WTC11 (cell line): ENCODE measurements around the gene SYNDIG1. TPM values are rescaled to one million over a fixed set of nuclear protein-coding genes. Genes with fewer than 3 reads are reported as not detected.

ENCODE experiments used
- ATAC-seq: fragments of 200-7000 bp; cut with Tn5 transposase; 2 replicates; pipeline ENCODE4 v1.10.0; 2021; ENCODE audit warnings: mild to moderate bottlenecking, moderate library complexity
- CTCF ChIA-PET: fragments of 300-600 bp; sonication (Branson Sonifier 250); formaldehyde crosslinking; loops from one replicate; lab custom pipeline; 2021; ENCODE audit warnings: antibody characterized with exemption; lab: Charles Lee
- POLR2A ChIA-PET: fragments of 350-600 bp; sonication (Branson Sonifier 250); formaldehyde crosslinking; loops from one replicate; lab custom pipeline; 2021; ENCODE audit warnings: antibody characterized with exemption; lab: Charles Lee
- DNase-seq: peaks from one replicate; pipeline ENCODE4 v3.0.0; 2021; ENCODE audit warnings: low spot score
- H3K27ac Mint-ChIP-seq: 2 replicates; pipeline ENCODE4 v1.8.0; 2021; ENCODE audit warnings: mixed read lengths
- H3K27me3 Mint-ChIP-seq: 2 replicates; pipeline ENCODE4 v1.8.0; 2021; ENCODE audit warnings: low read depth, mild to moderate bottlenecking, moderate library complexity, mixed read lengths
- H3K36me3 Mint-ChIP-seq: 2 replicates; pipeline ENCODE4 v1.8.0; 2021; ENCODE audit warnings: mixed read lengths
- H3K4me1 Mint-ChIP-seq: 2 replicates; pipeline ENCODE4 v1.8.0; 2022; ENCODE audit warnings: mixed read lengths
- H3K4me3 Mint-ChIP-seq: 2 replicates; pipeline ENCODE4 v1.8.0; 2021; ENCODE audit warnings: mild to moderate bottlenecking, moderate library complexity, mixed read lengths
- H3K9me3 Mint-ChIP-seq: 2 replicates; pipeline ENCODE4 v1.8.0; 2021; ENCODE audit warnings: mixed read lengths
- CBFB ChIP-seq: sonication (generic); formaldehyde crosslinking; IDR thresholded peaks from 2 replicates; pipeline ENCODE4 v1.8.1; 2022; ENCODE audit warnings: mild to moderate bottlenecking, low read depth, missing genetic modification reagents
- E2F4 ChIP-seq: sonication (generic); formaldehyde crosslinking; IDR thresholded peaks from 2 replicates; pipeline ENCODE4 v1.8.1; 2022; ENCODE audit warnings: low read depth, mild to moderate bottlenecking, moderate library complexity, missing genetic modification reagents, borderline replicate concordance
- E2F5 ChIP-seq: sonication (generic); formaldehyde crosslinking; IDR thresholded peaks from 2 replicates; pipeline ENCODE4 v1.8.1; 2022; ENCODE audit warnings: mild to moderate bottlenecking, moderate library complexity, missing genetic modification reagents
- GTF2I ChIP-seq: fragments of 250-450 bp; sonication (Bioruptor Pico); conservative IDR thresholded peaks from 2 replicates; pipeline ENCODE4 v1.4.0; 2021; ENCODE audit warnings: mild to moderate bottlenecking
- IRF2 ChIP-seq: sonication (generic); formaldehyde crosslinking; IDR thresholded peaks from 2 replicates; pipeline ENCODE4 v1.8.0; 2022; ENCODE audit warnings: low read depth, missing genetic modification reagents, borderline replicate concordance
- NR3C1 ChIP-seq: sonication (generic); formaldehyde crosslinking; conservative IDR thresholded peaks from 2 replicates; pipeline ENCODE4 v1.8.1; 2023; ENCODE audit warnings: low read depth, mild to moderate bottlenecking, missing genetic modification reagents
- OVOL2 ChIP-seq: fragments of 250-450 bp; sonication (Bioruptor Pico); IDR thresholded peaks from 2 replicates; pipeline ENCODE4 v1.9.0; 2021; ENCODE audit warnings: mild to moderate bottlenecking, borderline replicate concordance
- PRDM15 ChIP-seq: sonication (generic); formaldehyde crosslinking; IDR thresholded peaks from 2 replicates; pipeline ENCODE4 v1.8.0; 2022; ENCODE audit warnings: missing genetic modification reagents
- RORB ChIP-seq: fragments of 250-450 bp; sonication (Bioruptor Pico); IDR thresholded peaks from 2 replicates; pipeline ENCODE4 v1.9.0; 2021; ENCODE audit warnings: mild to moderate bottlenecking
- SMAD3 ChIP-seq: sonication (generic); formaldehyde crosslinking; IDR thresholded peaks from 2 replicates; pipeline ENCODE4 v1.8.0; 2022; ENCODE audit warnings: missing genetic modification reagents, mild to moderate bottlenecking, borderline replicate concordance
- STAT6 ChIP-seq: sonication (generic); formaldehyde crosslinking; conservative IDR thresholded peaks from 2 replicates; pipeline ENCODE4 v1.8.1; 2023; ENCODE audit warnings: mild to moderate bottlenecking, low read depth, missing genetic modification reagents, moderate library complexity
- TCF7 ChIP-seq: sonication (generic); formaldehyde crosslinking; IDR thresholded peaks from 2 replicates; pipeline ENCODE4 v1.8.0; 2022; ENCODE audit warnings: mild to moderate bottlenecking, low read depth, missing genetic modification reagents, moderate library complexity
- TP53 ChIP-seq: sonication (generic); formaldehyde crosslinking; IDR thresholded peaks from 2 replicates; pipeline ENCODE4 v1.8.1; 2023; ENCODE audit warnings: mild to moderate bottlenecking, missing genetic modification reagents
- USF2 ChIP-seq: sonication (generic); formaldehyde crosslinking; IDR thresholded peaks from 2 replicates; pipeline ENCODE4 v1.8.1; 2023; ENCODE audit warnings: mild to moderate bottlenecking, missing genetic modification reagents, moderate library complexity
- ZBTB43 ChIP-seq: sonication (generic); formaldehyde crosslinking; IDR thresholded peaks from 2 replicates; pipeline ENCODE4 v1.8.1; 2023; ENCODE audit warnings: mild to moderate bottlenecking, missing genetic modification reagents
- ZMAT4 ChIP-seq: fragments of 250-450 bp; sonication (Bioruptor Pico); IDR thresholded peaks from 2 replicates; pipeline ENCODE4 v1.9.0; 2021; ENCODE audit warnings: mild to moderate bottlenecking
- ZNF138 ChIP-seq: sonication (generic); formaldehyde crosslinking; conservative IDR thresholded peaks from 2 replicates; pipeline ENCODE4 v1.8.1; 2022; ENCODE audit warnings: mild to moderate bottlenecking, moderate library complexity, missing genetic modification reagents
- ZNF317 ChIP-seq: sonication (generic); formaldehyde crosslinking; IDR thresholded peaks from 2 replicates; pipeline ENCODE4 v1.8.1; 2023; ENCODE audit warnings: low read depth, mild to moderate bottlenecking, moderate library complexity, missing genetic modification reagents, borderline replicate concordance
- ZSCAN18 ChIP-seq: fragments of 250-450 bp; sonication (Bioruptor Pico); IDR thresholded peaks from 2 replicates; pipeline ENCODE4 v2.1.2; 2022; ENCODE audit warnings: mild to moderate bottlenecking, moderate library complexity
- total RNA-seq: library from RNA; stranded (reverse); gene quantifications from 3 replicates; pipeline ENCODE4 v1.2.3, GENCODE V29; 2021

Gene SYNDIG1
- total RNA-seq, 1 experiment from 2014 or later: 6.4 TPM

- POLR2A ChIA-PET: no interaction called here
- DNase-seq (no peak), ATAC-seq (no peak)
- TF ChIP-seq TCF7 (CRISPR knock-in tag) (no peak), SMAD3 (no peak), CBFB (no peak)
- no peak overlapping the region for H3K27ac Mint-ChIP-seq
- H3K4me3 Mint-ChIP-seq: no peak overlapping the region
- CTCF ChIA-PET: interaction anchor here (1.2 kb wide), 1 partner anchor 129 kb away, joined by 3 read pairs; no protein-coding TSS in a partner anchor
- 0 out of 2 replicates have a peak, but pooled peaks cover 2% of the 10 kb centered on the region for H3K4me1 Mint-ChIP-seq
- no peaks in the 10 kb centered on the region for H3K36me3 Mint-ChIP-seq
- H3K27me3 Mint-ChIP-seq: no peaks in the 10 kb centered on the region
- peaks cover 4% of the 10 kb centered on the region; the same call in 1 of the 2 replicates for H3K9me3 Mint-ChIP-seq
Observed at GRCh38 chr20:24651976-24652345, 182.5 kb downstream of the SYNDIG1 start.

- no peak overlapping the region for H3K4me3 Mint-ChIP-seq
- ChIA-PET CTCF (no interaction called here), POLR2A (no interaction called here)
- H3K27me3 Mint-ChIP-seq: no peaks in the 10 kb centered on the region
- peaks cover 4% of the 10 kb centered on the region; the same call in 1 of the 2 replicates for H3K9me3 Mint-ChIP-seq
- no peak for ATAC-seq
- no peak overlapping the region for H3K27ac Mint-ChIP-seq
- 0 out of 2 replicates have a peak, but pooled peaks cover 2% of the 10 kb centered on the region for H3K4me1 Mint-ChIP-seq
- TF ChIP-seq IRF2 (no peak), USF2 (CRISPR knock-in tag) (no peak)
- TF ChIP-seq, all 79 proteins: peak for 0
- H3K36me3 Mint-ChIP-seq: no peaks in the 10 kb centered on the region
- DNase-seq: no peak
Observed at GRCh38 chr20:24653306-24653705, 183.9 kb downstream of the SYNDIG1 start.

- no peak overlapping the region for H3K4me3 Mint-ChIP-seq
- TF ChIP-seq ZBTB43 (no peak), RORB (CRISPR knock-in tag) (no peak), STAT6 (no peak), TP53 (CRISPR knock-in tag) (no peak), ZNF317 (CRISPR knock-in tag) (no peak), ZNF138 (CRISPR knock-in tag) (no peak), ZSCAN18 (CRISPR knock-in tag) (no peak), OVOL2 (CRISPR knock-in tag) (no peak), NR3C1 (CRISPR knock-in tag) (no peak), ZMAT4 (CRISPR knock-in tag) (no peak), PRDM15 (no peak), E2F4 (CRISPR knock-in tag) (no peak), GTF2I (CRISPR knock-in tag) (no peak), CBFB (no peak), E2F5 (CRISPR knock-in tag) (no peak)
Observed at GRCh38 chr20:24654425-24654824, 185.0 kb downstream of the SYNDIG1 start.

More at GRCh38 chr20:24654425-24654824, 185.0 kb downstream of the SYNDIG1 start:
- no peaks in the 10 kb centered on the region for H3K27me3 Mint-ChIP-seq
- ATAC-seq (no peak), DNase-seq (no peak)
- CTCF ChIA-PET: no interaction called here
- POLR2A ChIA-PET: no interaction called here
- H3K36me3 Mint-ChIP-seq: no peaks in the 10 kb centered on the region
- H3K9me3 Mint-ChIP-seq: peaks cover 4% of the 10 kb centered on the region; the same call in 1 of the 2 replicates
- no peak overlapping the region for H3K27ac Mint-ChIP-seq
- 0 out of 2 replicates have a peak, but pooled peaks cover 2% of the 10 kb centered on the region for H3K4me1 Mint-ChIP-seq
